ENCODE measurements around the gene SDCCAG8. TPM values are rescaled to one million over a fixed set of nuclear protein-coding genes. Genes with fewer than 3 reads are reported as not detected.

The SDCCAG8 gene
- total RNA-seq, 1 experiment from 2014 or later = 14.0 TPM

DNA sequence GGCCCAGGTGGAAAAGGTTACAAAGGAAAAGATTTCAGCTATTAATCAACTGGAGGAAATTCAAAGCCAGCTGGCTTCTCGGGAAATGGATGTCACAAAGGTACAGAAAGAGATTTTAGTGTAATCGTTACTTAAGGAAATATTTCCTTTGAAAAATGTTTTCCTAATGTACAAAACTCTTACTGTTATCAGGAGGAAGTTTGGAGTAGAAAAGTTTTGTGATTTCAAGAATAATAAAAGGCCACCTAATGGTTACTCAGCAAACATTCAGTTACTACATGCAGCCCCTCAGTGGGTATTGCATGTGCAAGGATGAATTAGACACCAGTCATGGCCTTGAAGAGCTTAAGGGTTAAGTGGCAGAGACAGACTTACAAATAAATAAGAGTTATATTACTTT, 85.2 kb downstream of the SDCCAG8 start:
- no peak for DNase-seq (ENCODE audit: low read depth, low spot score)
- Histone ChIP-seq H3K4me3 (ENCODE audit: low read depth in 2 of 2, low read length in 2 of 2) (no peak overlapping the region), H3K4me1 (ENCODE audit: control insufficient read depth, insufficient read depth, low read length) (no peaks in the 10 kb centered on the region), H3K36me3 (ENCODE audit: control insufficient read depth, insufficient read depth, low read length) (no peaks in the 10 kb centered on the region; the same call in 1 of the 2 replicates), H3K9me3 (ENCODE audit: control insufficient read depth, insufficient read depth, low read depth, low read length) (no peaks in the 10 kb centered on the region), H3K27ac (ENCODE audit: low read length) (no peak overlapping the region), H3K27me3 (ENCODE audit: control insufficient read depth, insufficient read depth, low read length) (no peaks in the 10 kb centered on the region)
- intact Hi-C loops (cut with micrococcal nuclease; ENCODE audit: unreplicated experiment) = no loop called here
- POLR2A ChIA-PET = no interaction called here
- CTCF ChIA-PET = no interaction called here
- BruUV-seq (replicated peaks) = no TSS peak
- in situ Hi-C loops (cut with HindIII; ENCODE audit: low pct_unique_long_range_greater_than_20kb, low sequenced_read_pairs) = no loop called here
- ATAC-seq = no peak
- TF ChIP-seq SIN3A (IDR thresholded peaks at IDR 0.05; ENCODE audit: borderline replicate concordance, insufficient read depth, low read depth, low read length) (no peak), REST (IDR thresholded peaks at IDR 0.05; ENCODE audit: insufficient read depth in 1 of 2, low read depth in 2 of 2, low read length in 1 of 2) (no peak), TCF7L2 (IDR thresholded peaks at IDR 0.05; ENCODE audit: low read depth, low read length) (no peak), CTCF (IDR thresholded peaks at IDR 0.05) (no peak), POLR2AphosphoS5 (IDR thresholded peaks at IDR 0.05; ENCODE audit: low read depth, low read length) (no peak)

GRCh38 chr1:243343970-243344937, 88.4 kb downstream of the SDCCAG8 start:
- H3K4me1 ChIP-seq (ENCODE audit: control insufficient read depth, insufficient read depth, low read length) = no peaks in the 10 kb centered on the region
- DNase-seq (ENCODE audit: low read depth, low spot score) (peak; percentile 27), ATAC-seq (no peak)
- BruUV-seq (replicated peaks) = no TSS peak
- H3K4me3 ChIP-seq (ENCODE audit: low read depth in 2 of 2, low read length in 2 of 2) = no peak overlapping the region
- ChIA-PET CTCF (interaction anchor here (0.6 to 0.8 kb wide), 5 partner anchors 190 to 454 kb away, joined by 3 to 14 read pairs (median 4); no protein-coding TSS in a partner anchor), POLR2A (no interaction called here)
- H3K27ac ChIP-seq (ENCODE audit: low read length) = no peak overlapping the region
- no peaks in the 10 kb centered on the region for H3K27me3 ChIP-seq (ENCODE audit: control insufficient read depth, insufficient read depth, low read length)
- no peaks in the 10 kb centered on the region for H3K9me3 ChIP-seq (ENCODE audit: control insufficient read depth, insufficient read depth, low read depth, low read length)
- in situ Hi-C loops (cut with HindIII; ENCODE audit: low pct_unique_long_range_greater_than_20kb, low sequenced_read_pairs) = no loop called here
- no peaks in the 10 kb centered on the region; the same call in 1 of the 2 replicates for H3K36me3 ChIP-seq (ENCODE audit: control insufficient read depth, insufficient read depth, low read length)
- peak; percentile 73; the same call in 1 of the 2 replicates for TF ChIP-seq CTCF (IDR thresholded peaks at IDR 0.05)
- TF ChIP-seq REST (IDR thresholded peaks at IDR 0.05; ENCODE audit: insufficient read depth in 1 of 2, low read depth in 2 of 2, low read length in 1 of 2) = no peak
- intact Hi-C loops (cut with micrococcal nuclease; ENCODE audit: unreplicated experiment) = loop anchor here (1.0 to 2.0 kb wide), 2 partner anchors 404 to 929 kb away; no protein-coding TSS in a partner anchor
